GM10847 (cell line): ENCODE results near the gene FCAR.
"Not testable (repeated sequence)": the region's sequence is repeated elsewhere in the genome, so short reads cannot be mapped to it uniquely, and the experiment has no call there.

Experiments used
- POLR2A ChIP-seq: IDR thresholded peaks from 2 replicates; pipeline ENCODE4 v1.6.1; 2011; ENCODE audit not compliant: insufficient read length; ENCODE audit errors: extremely low read depth

Gene FCAR

DNA sequence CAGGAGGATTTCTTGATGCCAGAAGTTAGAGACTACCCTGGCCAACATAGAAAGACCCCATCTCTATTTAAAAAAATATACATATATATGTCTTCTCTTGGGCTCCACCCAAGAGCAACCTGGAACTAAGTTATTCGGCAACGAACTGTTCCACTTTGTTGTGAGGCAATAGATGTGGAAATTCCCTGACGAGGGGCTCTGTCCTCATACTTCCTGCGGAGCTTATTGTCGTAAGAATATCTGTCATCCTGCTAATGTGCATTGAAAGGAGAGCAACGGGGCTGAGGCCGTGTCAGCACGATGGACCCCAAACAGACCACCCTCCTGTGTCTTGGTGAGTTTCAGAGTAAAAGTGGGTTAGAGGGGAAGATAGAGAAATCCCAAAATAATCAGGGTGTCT is at the start of gene FCAR:
Gene FCAR, plus strand, starts transcription at position 246 of the 400 bp plus-strand sequence. Its CDS starts 55 bp downstream, at position 301.
- no peak for TF ChIP-seq POLR2A

DNA sequence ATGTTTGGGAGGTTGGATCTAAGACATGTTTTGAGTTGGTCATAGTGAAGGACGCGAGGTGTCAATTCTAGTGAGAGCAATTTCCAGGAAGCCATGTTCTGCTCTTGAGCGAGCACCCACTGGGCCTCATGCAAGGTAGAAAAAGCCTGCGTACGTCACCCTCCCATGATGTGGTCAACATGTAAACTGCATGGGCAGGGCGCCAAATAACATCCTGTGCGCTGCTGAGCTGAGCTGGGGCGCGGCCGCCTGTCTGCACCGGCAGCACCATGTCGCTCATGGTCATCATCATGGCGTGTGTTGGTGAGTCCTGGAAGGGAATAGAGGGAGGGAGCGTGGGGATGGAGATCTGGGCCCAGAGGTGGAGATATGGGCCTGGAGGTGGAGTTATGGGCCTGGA is 41.5 kb upstream of the FCAR start, which contains the start of gene KIR2DS4:
Gene KIR2DS4, plus strand, starts transcription at position 181 of the 400 bp plus-strand sequence.
- not testable (repeated sequence) for TF ChIP-seq POLR2A

DNA sequence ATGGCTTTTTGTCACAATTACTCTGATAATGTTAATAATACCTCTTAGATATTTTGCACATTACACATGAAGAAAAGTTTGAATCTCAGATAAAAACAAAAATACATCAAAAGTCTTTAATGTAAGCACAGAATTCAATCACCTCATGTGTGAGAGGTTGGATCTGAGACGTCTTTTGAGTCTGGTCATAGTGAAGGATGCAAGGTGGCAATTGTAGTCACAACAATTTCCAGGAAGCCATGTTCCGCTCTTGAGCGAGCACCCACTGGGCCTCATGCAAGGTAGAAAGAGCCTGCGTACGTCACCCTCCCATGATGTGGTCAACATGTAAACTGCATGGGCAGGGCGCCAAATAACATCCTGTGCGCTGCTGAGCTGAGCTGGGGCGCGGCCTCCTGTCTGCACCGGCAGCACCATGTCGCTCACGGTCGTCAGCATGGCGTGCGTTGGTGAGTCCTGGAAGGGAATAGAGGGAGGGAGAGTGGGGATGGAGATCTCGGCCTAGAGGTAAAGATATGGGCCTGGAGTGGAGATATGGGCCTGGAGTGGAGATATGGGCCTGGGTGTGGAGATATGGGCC is 23.9 kb upstream of the FCAR start, which contains the start of gene KIR3DL2:
Gene KIR3DL2, plus strand, starts transcription at position 383 of the 580 bp plus-strand sequence. Its CDS starts 33 bp downstream, at position 416.
- not testable (repeated sequence) for TF ChIP-seq POLR2A

DNA sequence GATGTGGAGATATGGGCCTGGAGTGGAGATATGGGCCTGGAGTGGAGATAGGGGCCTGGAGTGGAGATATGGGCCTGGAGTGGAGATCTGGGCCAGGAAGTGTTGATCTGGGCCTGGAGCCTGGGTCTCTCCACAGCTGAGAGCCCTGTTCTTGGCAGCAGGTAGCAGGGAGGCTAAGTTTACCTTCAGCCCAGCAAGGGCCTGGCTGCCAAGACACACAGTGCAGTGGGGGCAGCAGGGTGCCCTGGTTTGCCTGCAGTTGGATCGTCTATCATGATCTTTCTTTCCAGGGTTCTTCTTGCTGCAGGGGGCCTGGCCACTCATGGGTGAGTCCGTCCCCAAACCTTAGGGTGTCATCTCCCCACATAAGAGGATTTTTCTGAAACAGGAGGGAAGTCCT is 23.1 kb upstream of the FCAR start:
- no peak for TF ChIP-seq POLR2A

DNA sequence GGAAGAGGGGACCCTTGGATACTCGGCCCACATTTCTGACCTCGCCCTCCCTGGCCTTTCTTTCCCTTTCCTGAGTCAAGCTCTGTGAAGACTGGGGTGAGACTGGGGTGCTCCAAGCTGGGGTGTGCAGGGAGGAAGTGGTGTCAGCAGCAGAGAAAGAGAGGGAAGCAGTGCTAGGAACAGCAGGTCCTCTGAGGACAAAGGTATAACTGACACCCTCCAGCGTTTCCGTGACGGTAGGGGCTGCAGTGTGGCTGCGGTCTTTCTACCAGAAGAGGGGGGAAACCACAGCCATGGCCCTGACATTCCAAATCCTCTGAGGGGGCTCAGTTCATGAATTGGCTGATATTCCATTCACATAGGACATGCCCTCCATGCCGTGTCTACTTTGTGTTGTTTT is 22.7 kb upstream of the FCAR start:
- TF ChIP-seq POLR2A, result no peak

DNA sequence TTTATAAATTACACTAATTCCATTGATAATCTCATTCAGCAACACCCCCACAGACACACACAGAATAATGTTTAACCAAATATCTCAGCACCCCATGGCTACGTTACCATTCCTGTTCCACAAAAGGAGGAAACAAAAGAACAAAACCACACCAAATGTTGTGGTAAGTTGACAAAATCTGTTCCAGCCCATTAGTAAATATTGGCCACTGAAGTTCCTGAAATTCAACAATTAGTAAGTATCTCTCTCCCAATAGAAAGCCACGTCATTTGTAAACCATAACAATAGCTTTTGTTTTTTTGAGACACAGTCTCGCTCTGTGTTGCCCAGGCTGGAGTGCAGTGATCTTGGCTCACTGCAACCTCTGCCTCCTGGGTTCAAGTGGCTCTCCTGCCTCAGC is 2.3 kb upstream of the FCAR start:
- TF ChIP-seq POLR2A, result no peak

DNA sequence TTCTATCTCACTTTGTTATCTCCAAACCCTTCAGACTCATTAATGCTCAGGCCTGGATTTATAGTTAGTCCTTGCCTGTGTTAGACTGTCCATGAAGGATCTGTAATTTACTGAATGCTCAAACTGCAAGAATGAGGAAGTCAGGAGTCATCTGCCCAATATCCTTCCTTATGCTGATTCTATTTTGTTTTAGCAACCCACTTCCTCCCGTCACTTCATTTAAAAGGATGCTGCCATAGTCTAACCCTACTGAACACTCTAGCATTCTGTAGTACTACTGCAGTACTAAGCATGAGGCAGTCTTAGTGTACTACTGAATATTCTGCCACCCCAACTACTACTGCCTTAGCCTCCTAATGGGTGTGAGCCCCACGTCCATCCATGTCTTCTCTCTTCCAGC is 1.5 kb downstream of the FCAR start:
- no peak for TF ChIP-seq POLR2A

DNA sequence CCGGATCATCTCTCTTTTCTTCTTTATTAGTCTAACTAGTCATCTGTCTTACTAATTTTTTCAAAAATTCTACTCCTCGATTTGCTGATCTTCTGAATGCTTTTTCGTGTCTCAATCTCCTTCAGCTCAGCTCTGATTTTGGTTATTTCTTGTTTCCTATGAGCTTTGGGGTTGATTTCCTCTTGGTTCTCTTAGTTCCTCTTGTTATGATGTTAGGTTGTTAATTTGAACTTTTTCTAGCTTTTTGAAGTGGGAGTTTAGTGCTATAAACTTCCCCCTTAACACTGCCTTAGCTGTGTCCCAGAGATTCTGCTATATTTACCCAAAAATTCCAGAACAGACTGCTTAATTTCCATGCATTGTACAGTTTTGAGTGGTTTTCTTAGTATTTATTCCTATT is 3.4 kb downstream of the FCAR start:
- no peak for TF ChIP-seq POLR2A

DNA sequence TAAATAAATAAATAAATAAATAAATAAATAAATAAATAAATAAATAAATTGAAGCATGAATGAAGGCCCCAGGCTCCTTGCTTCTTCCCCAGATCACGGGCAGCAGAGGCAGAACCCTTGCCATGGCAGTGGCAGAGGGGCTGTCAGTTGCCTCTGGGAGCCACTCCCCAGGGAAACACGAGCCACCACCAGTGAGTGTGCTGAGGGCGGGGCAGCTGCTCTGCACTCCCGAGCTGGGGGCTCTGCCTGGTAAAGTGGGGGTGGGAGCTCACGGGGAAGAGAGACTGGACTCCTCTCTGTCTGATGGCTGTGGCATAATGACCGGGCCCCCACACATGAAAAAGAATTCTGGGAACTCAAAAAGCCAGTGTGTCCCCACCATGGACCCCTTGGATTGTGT is 7.8 kb downstream of the FCAR start:
- TF ChIP-seq POLR2A, result no peak

DNA sequence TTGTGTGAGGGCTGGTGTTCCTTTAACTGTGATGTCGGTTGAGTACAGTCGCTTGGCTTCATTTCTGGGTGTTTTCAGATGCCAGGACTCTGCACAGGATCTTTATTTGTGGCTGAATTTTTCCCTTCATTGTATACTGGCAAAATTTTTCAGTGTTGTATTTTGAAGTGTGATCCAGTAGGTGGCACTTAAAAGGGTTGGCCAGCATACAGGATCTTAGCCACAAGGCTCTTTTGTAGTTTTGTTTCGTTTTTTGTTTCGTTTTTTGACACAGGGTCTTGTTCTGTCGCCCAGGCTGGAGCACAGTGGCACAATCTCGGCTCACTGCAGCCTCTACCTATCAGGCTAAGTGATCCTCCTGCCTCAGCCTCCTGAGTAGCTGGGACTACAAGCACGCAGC is 8.7 kb downstream of the FCAR start:
- no peak for TF ChIP-seq POLR2A

DNA sequence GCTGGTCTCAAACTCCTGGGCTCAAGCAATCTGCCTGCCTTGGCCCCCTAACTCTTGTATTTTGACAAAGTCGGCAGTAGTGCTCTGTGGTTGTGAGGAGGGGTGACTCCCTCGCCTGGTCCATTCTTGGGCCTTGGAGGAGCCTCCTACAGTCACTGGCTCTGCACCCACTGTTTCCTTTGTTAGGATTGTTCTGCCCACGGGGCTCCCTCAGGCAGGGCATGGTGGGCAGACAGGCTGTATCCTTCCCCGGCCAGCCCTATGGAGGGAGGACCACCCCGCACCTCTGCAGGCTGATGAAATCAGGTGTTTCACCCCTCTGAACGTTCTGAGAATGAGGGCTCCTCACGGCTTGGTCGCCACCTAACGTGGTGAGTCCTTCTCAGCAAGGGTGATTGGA is 9.2 kb downstream of the FCAR start:
- no peak for TF ChIP-seq POLR2A

DNA sequence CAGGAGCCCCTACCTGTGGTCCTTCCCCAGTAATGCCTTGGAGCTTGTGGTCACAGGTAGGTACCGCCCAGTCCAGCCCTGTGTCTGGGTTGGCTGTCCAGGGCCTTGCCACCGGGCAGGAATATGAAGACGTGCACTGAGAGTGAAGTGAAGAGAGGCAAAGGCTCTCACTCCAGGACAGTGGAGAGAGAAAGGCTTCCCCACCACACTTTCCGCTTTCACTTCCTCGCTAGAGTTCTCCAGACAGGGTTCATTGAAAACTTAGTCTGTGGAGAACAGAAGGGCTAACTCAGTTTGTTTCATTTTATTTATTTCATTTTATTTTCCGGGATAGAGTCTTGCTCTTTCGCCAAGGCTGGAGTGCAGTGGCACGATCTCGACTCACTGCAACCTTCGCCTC is 14.2 kb downstream of the FCAR start:
- TF ChIP-seq POLR2A, result no peak

DNA sequence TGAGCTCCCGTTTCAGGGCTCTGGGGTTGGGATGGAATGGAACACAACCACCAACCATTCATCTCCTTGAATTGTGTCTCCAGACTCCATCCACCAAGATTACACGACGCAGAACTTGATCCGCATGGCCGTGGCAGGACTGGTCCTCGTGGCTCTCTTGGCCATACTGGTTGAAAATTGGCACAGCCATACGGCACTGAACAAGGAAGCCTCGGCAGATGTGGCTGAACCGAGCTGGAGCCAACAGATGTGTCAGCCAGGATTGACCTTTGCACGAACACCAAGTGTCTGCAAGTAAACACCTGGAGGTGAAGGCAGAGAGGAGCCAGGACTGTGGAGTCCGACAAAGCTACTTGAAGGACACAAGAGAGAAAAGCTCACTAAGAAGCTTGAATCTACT is 15.5 kb downstream of the FCAR start:
- TF ChIP-seq POLR2A, result no peak

DNA sequence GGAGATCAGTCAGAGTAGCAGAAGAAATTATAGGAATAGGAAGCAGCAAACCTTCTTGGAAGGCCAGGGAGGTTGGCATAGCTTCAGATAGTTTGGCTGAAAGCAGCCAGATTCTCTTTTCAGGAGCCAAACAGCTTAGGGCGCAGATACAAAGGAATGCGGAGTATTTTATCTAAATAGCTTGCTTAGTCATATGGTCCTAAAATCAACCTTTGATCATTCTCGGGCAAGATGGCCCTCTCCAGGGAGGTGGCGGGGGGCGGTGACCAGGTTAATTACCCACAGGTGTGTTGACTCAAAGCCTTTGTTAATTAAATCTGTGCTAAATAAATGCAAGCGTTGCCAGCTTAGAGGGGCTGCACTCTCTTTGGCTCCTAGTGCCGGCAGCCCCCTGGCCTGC is 19.4 kb downstream of the FCAR start:
- TF ChIP-seq POLR2A, result no peak

DNA sequence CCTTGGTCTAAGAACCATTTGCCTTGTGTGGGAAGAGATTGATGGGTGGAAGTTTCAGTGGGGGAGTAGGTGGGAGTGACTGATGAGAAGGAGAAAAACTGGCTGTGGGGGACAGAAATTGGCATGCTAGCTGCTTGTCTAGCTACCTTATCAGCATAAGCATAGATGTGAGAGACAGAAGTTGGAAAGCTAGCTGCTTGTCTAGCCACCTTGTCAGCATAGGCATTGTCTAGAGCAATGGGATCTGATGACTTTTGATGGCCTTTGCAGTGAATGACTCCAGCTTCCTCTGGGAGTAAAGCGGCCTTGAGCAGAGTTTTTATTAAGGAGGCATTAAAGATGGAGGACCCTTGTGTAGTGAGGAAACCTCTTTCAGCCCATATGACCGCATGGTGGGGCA is 22.0 kb downstream of the FCAR start:
- no peak for TF ChIP-seq POLR2A

DNA sequence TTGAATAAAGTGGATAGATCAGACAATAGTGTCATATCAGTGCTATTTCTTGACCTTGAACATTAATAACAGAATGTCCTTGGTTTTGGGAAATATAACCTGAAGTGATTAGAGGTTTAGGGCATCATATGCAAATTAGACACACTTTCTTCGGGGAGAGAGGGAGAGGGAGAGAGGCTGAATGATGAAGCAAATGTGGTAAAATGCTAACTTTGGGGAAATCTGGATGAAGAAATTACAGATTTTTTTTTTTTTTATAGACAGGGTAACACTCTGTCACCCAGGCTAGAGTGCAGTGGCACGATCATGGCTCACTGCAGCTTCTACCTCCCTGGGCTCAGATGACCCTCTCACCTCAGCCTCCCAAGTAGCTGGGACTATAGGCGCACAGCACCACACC is 28.0 kb downstream of the FCAR start:
- TF ChIP-seq POLR2A, result no peak

DNA sequence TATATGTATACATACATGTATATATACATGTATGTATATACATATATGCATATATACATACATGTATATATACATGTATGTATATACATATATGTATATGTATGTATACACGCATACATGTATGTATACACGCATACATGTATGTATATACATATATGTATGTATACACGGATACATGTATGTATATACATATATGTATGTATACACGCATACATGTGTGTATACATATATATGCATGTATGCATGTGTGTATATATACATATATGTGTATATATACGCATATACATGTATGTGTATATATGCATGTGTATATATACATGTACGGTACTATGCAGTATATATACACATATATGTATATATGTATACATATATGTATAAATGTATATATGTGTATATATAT is 29.3 kb downstream of the FCAR start:
- no peak for TF ChIP-seq POLR2A
